Effector memory CD4-positive, alpha-beta T cell (primary cell): Measurements from ENCODE around the gene RGS11.
"Not testable (repeated sequence)": the region's sequence is repeated elsewhere in the genome, so short reads cannot be mapped to it uniquely, and the experiment has no call there.

ENCODE experiments used
- DNase-seq, 3 donors: peaks; one replicate each; pipeline ENCODE4 v3.0.0-alpha.2; 2020
- H3K27ac ChIP-seq: 2 replicates; pipeline ENCODE4 v1.7.0; 2013; ENCODE audit warnings: mild to moderate bottlenecking, low read length, moderate library complexity; ENCODE audit not compliant: insufficient read depth, poor library complexity, severe bottlenecking
- H3K27me3 ChIP-seq: replicated peaks from 2 replicates; pipeline ENCODE4 v1.7.0; 2013; ENCODE audit warnings: mild to moderate bottlenecking, low read length; ENCODE audit not compliant: insufficient read depth, control insufficient read depth, poor library complexity, severe bottlenecking
- H3K36me3 ChIP-seq: 2 replicates; pipeline ENCODE4 v1.7.0; 2013; ENCODE audit warnings: mild to moderate bottlenecking, low read length, moderate library complexity; ENCODE audit not compliant: control insufficient read depth, insufficient read depth
- H3K4me1 ChIP-seq: 2 replicates; pipeline ENCODE4 v1.7.0; 2013; ENCODE audit warnings: low read length, mild to moderate bottlenecking; ENCODE audit not compliant: control insufficient read depth, insufficient read depth, poor library complexity, severe bottlenecking
- H3K4me3 ChIP-seq: 2 replicates; pipeline ENCODE4 v1.7.0; 2013; ENCODE audit warnings: low read length, low read depth, mild to moderate bottlenecking; ENCODE audit not compliant: insufficient read depth, poor library complexity, severe bottlenecking
- H3K9me3 ChIP-seq: 2 replicates; pipeline ENCODE4 v1.7.0; 2013; ENCODE audit warnings: mild to moderate bottlenecking, low read length, moderate library complexity; ENCODE audit not compliant: control insufficient read depth

The RGS11 gene

DNA sequence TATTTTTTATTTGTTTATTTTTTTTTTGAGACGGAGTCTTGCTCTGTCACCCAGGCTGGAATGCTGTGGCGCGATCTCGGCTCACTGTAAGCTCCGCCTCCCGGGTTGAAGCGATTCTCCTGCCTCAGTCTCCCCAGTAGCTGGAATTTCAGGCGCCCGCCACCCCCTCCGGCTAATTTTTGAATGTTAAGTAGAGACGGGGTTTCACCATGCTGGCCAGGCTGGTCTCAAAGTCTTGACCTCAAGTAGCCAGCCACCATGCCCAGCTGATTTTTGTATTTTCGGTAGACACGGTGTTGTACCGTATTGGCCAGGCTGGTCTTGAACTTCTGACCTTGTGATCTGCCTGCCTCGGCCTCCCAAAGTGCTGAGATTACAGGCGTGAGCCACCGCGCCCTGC, 45.4 kb downstream of the RGS11 start:
- H3K27ac ChIP-seq, DNase-seq, H3K4me3 ChIP-seq, H3K4me1 ChIP-seq, H3K9me3 ChIP-seq, H3K27me3 ChIP-seq: not testable (repeated sequence)
- H3K36me3 ChIP-seq: peaks cover 22% of the 10 kb centered on the region

DNA sequence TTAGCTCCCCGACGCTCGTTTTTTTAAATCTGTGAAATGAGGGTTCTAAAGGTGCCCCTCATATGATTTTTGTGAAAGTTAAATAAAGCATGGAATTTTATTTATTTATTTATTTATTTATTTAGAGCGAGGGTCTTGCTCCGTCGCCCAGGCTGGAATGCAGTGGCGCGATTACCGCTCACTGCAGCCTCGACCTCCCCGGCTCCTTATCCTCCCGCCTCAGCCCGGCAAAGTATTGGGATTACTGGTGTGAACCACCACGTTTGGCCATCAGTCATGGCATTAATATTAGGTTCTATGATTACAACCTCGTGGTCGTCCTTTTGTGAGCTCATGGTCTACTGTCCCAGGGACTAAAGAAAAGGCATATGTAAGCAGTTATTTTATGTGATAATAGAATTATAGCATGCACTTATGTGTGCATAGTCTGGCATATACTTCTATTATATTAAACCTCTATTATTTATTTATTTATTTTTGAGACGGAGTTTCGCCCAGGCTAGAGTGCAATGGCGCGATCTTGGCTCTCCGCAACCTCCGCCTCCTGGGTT, 45.9 kb downstream of the RGS11 start:
- peak overlapping the region; percentile 94 for H3K27ac ChIP-seq
- H3K36me3 ChIP-seq: peaks cover 26% of the 10 kb centered on the region
- H3K4me1 ChIP-seq: peaks cover 5% of the 10 kb centered on the region
- no peaks in the 10 kb centered on the region for H3K27me3 ChIP-seq
- H3K4me3 ChIP-seq: peak overlapping the region; percentile 77
- H3K9me3 ChIP-seq: no peaks in the 10 kb centered on the region
- DNase-seq: no peak

DNA sequence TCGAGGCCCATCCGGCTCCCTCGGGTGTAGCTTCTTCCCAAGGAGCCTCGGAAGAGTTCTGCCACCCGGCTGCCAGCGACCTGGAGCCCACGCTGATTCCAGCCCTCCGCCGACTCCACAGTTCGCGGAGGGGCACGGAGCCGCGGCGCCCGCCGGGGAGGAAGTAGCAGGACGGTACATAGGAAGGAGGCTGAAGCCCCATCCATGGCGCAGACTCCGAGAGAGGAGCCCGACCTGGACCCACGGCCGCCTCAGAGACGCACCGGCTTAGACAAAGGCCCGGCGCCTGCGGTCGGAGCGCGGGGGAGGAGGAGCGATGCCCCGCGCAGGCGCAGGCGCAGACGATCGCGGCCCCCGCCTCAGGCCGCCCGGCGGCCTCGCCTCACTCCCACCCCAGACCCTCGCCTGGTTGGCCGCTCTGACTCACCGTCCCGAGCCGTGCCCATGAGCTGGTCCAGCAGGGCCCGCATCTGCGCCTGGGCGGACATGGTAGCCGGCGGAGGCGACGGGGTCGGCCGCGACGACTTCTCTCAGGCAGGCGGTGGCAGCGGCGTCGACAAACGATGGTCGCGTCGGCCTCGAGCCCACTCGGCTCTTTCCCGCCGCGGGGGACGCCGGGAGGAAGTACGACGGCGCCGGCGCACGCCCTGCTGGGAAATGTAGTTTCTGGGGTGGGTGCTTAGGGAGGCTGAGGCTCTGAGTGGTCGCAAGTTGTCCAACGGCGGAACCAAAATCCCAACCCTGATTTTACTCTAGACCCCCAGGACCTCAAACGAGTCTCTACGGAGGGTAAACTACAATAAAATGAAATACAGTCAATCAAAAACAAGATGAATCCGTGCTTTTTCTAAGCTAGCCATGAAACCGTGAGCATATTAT, 46.7 kb downstream of the RGS11 start, which contains the start of gene LUC7L:
Gene LUC7L (minus strand): TSS at position 598 of the 879 bp plus-strand sequence. CDS start 110 bp downstream, at position 488.
- peak; percentile 64 to 79 (median 78) for DNase-seq
- Histone ChIP-seq H3K4me3 (peak within 1 kb of the TSS; percentile 77), H3K27me3 (no peaks in the 10 kb centered on the region), H3K9me3 (no peaks in the 10 kb centered on the region), H3K27ac (peak within 1 kb of the TSS; percentile 94), H3K36me3 (peaks cover 32% of the 10 kb centered on the region), H3K4me1 (peaks cover 5% of the 10 kb centered on the region)

DNA sequence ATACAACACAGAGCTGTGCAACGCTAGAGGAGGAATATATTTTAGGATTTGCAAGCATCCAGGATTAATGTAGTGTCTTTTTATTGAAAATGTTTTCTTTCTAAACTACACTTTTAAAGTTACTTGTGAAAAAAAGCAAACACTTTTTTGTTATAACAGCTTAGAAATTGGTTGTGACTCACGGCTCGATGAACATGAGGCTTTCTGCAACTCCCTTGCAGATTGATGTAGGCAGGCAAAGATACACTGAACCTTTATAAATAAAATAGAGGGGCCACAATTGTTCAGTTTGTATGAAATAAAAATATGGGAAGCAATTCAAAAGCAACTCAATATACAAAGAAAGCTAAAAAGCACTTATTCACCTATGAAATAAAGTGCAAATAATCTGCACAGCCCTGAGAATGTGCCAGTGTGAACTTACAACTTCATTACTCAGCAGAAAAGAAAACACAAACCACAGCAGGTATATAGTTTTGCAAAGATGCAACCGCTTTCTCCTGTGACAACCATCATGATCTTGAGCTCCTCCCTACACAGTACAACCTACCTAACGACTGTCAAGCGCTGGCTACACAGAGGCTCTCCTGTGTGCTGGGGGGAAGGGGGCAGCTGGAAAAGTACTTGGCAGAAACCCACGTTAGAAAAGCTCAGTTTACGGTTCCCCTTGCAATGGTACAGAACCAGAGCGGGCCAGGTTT, 47.4 kb downstream of the RGS11 start:
- H3K4me3 ChIP-seq: peak overlapping the region; percentile 77
- DNase-seq: no peak
- no peaks in the 10 kb centered on the region for H3K9me3 ChIP-seq
- peaks cover 5% of the 10 kb centered on the region for H3K4me1 ChIP-seq
- H3K36me3 ChIP-seq: peaks cover 40% of the 10 kb centered on the region
- peak overlapping the region; percentile 94 for H3K27ac ChIP-seq
- H3K27me3 ChIP-seq: no peaks in the 10 kb centered on the region

DNA sequence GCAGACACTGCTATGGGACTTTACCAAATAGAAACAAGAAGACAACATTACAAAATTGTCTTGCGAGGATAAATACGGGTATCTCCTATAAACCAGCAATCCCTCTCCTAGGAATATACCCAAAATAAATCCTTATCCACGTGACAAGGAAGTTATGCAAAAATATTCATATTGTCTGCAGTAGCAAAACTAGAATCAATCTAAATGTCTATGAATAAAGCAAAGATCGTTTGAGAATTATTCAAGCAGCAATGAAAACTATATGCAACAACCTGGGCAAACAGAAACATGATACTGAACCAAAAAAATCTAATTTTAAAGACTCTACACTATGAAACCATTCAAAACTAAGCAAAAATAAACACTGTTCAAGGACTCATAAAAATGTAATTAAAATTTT, 55.7 kb downstream of the RGS11 start:
- no peaks in the 10 kb centered on the region for H3K27me3 ChIP-seq
- no peak overlapping the region for H3K4me3 ChIP-seq
- no peak for DNase-seq
- H3K4me1 ChIP-seq: no peaks in the 10 kb centered on the region
- H3K36me3 ChIP-seq: peaks cover 58% of the 10 kb centered on the region
- H3K9me3 ChIP-seq: no peaks in the 10 kb centered on the region
- H3K27ac ChIP-seq: no peak overlapping the region
